Glomerular endothelial cell (primary cell): Measurements from ENCODE around the gene ITGB1BP2. TPM values are rescaled to one million over a fixed set of nuclear protein-coding genes. Genes with fewer than 3 reads are reported as not detected.
"Not testable (repeated sequence)": the region's sequence is repeated elsewhere in the genome, so short reads cannot be mapped to it uniquely, and the experiment has no call there.

Experiments used
- DNase-seq: peaks from one replicate; pipeline ENCODE4 v3.0.0-alpha.2; 2011; ENCODE audit warnings: low read depth, low spot score; ENCODE audit errors: extremely low read depth
- total RNA-seq: library from RNA; depleted of rRNA; stranded (reverse); fragments of >200 nt; gene quantifications from 2 replicates; pipeline ENCODE4 v1.2.3, GENCODE V29; 2015

ITGB1BP2 gene
- total RNA-seq, 1 donor from 2014 or later, result 2.1 TPM

DNA sequence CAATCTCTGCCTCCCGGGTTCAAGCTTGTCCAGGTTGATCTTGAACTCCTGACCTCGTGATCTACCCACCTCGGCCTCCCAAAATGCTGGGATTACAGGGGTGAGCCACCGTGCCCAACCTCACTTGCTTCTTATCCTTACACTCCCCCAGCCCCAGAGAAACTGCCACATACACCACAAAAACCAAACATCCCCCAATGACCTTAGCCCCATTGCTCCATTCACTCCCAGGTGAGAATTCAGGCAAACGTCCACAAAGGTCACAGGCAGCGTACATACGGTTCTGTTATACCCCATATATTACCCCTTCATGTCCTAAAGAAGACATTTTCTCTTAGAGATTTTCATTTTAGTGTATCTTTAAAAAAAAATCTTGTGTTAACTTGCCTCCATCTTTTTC is 1.1 kb upstream of the ITGB1BP2 start:
- DNase-seq, result not testable (repeated sequence)

DNA sequence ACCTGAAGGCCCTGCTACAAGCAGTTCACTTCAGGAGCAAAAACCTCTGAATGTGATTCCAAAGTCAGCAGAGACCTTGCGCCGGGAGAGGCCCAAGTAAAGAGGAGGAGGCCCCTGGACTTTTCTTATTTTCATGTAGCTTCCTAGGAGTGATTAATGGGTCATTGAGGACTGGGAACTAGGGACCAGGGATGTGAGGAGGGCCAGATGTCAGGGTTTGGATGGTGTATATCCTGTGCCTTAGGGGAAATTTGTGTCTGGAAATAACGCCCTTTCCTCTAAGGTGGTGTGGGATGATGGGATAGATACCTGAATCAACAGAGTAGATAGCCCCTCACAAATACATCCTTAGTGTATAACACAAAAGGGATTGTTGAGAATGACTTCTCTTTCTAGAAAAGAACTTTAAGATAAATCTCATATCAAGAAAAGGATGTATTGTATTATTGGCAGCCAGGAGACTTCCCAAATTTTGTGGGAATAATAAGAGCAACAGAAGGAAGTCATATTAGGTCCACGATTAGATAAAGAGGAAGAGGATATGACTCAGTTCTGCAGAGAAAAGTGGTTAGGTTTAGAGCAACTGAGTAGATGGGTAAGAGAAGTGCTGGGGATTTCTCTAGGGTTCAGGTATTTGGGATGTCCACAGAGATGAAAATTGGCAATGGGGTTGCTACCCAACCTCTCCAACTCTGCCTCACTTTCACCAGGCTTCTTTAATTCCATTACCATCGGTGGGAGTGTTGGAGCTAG is 1.1 kb downstream of the ITGB1BP2 start:
- DNase-seq, result no peak

DNA sequence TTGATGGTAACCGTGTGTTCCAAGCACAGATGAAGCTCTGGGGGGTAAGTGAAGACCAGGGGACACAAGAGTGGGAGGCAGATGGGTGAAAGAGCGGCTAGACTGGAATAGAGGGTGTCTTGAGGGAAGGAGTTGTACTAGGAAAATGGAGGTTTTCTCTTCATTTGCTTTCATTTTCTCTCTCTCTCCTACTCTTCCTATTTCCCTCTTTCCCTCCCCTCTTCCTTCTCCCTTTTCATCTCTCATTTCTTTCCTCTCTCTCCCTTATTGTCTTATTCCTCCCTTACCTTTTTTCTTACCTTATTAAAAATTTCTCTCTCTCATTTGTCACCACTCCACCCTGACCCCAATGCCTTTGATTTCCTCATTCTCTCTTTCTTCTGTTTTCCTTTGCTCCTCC is 3.0 kb downstream of the ITGB1BP2 start:
- no peak for DNase-seq

- no peak for DNase-seq
Observed at GRCh38 chrX:71315917-71316316, 14.4 kb downstream of the ITGB1BP2 start.

- DNase-seq, result not testable (repeated sequence)
Observed at GRCh38 chrX:71316959-71317358, 15.4 kb downstream of the ITGB1BP2 start.

DNA sequence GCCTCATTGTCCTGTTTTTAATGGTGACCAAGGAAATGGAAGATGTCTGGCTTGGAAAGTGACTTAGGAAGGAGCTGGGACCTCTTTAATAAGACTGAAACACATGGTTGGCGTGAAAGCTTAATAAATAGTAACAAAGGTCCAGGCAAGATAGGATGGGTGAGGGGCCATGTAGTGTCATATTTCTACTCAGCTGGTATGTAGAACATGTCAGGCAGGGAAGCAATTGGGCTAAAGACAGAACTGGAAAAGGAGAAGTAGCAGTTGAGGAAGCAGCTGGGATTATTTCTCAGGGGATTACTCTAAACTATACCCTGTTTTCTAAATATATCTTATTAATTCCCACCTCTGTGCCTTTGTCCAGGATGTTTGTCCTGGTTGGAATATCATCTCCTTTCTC is 18.6 kb downstream of the ITGB1BP2 start:
- no peak for DNase-seq

DNA sequence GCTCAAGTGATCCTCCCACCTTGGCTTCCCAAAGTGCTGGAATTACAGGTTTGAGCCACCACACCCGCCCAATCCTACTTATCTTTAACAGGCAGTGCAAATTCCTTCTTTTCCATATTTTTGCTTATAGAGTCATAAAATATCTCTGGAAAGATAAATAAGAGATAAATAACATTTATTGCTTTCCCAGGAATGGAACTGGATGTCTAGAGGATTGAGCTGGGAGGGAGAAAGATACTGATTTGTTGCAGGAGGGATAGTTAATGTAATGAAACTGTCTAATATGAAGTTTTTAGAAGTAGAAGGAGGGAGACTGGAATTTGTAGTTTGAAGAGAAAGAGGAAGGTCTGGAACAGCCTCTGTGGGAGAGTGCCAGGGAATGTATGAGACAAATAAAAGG is 20.2 kb downstream of the ITGB1BP2 start:
- no peak for DNase-seq

- DNase-seq, result not testable (repeated sequence)
Observed at GRCh38 chrX:71324452-71324851, 22.9 kb downstream of the ITGB1BP2 start.

- no peak for DNase-seq
Observed at GRCh38 chrX:71326394-71326793, 24.8 kb downstream of the ITGB1BP2 start.

DNA sequence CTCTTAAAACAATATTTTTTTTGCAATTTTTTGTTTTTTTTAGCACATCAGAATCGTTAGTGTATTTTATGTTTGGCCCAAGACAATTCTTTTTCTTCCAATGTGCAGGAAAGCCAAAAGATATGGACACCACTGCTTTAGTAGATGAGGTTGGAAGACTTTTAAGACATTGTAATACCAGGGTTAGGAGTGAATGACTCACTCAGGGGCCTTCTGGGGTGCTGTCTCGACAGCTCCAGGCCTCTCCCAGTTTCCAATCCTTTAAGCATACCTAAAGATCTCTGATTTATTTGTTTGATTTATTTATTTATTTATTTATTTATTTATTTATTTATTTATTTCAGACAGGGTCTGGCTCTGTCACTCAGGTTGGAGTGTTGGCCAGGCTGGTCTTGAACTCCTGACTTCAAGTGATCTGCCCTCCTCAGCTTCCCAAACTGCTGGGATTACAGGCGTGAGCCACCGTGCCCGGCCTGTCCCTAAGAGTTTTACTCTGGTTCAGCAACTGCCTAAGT is 47.7 kb downstream of the ITGB1BP2 start:
- DNase-seq, result not testable (repeated sequence)

GRCh38 chrX:71349867-71350266 is 48.3 kb downstream of the ITGB1BP2 start:
- not testable (repeated sequence) for DNase-seq

DNA sequence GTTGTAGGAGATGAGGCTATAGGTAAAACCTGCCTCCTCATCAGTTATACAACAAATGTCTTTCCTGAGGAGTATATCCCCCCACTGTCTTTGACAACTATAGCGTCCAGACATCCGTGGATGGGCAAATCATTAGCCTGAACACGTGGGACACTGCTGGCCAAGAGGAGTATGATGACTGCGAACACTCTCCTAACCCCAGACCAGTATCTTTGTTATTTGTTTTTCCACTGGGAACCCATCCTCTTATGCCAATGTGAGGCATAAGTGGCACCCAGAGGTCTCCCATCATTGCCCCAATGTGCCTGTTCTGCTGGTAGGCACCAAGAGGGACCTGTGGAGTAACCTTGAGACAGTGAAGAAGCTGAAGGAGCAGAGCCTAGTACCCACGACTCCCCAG is 50.9 kb downstream of the ITGB1BP2 start:
- DNase-seq, result not testable (repeated sequence)

Other genes with a start within 250 kb of the ITGB1BP2 start
- 67.2 and 69.6 TPM in 2 replicates for gene SNX12, start 233.4 kb upstream of the ITGB1BP2 start, total RNA-seq
- gene FOXO4, start 205.9 kb upstream of the ITGB1BP2 start, total RNA-seq, result 6.5 and 10.0 TPM in 2 replicates
- gene CXorf65, start 195.0 kb upstream of the ITGB1BP2 start, total RNA-seq, result not detected in 2 replicates
- gene IL2RG, start 190.2 kb upstream of the ITGB1BP2 start, total RNA-seq, result 0.23 TPM in 1 of 2 replicates, not detected in the other
- 39.7 and 44.0 TPM in 2 replicates for gene MED12, start 183.2 kb upstream of the ITGB1BP2 start, total RNA-seq
- 0.10 and 0.99 TPM in 2 replicates for gene NLGN3, start 156.9 kb upstream of the ITGB1BP2 start, total RNA-seq
- not detected in 2 replicates for gene GJB1, start 78.5 kb upstream of the ITGB1BP2 start, total RNA-seq
- gene ZMYM3, start 47.6 kb upstream of the ITGB1BP2 start, total RNA-seq, result 25.1 and 30.7 TPM in 2 replicates
- 309 and 314 TPM in 2 replicates for gene NONO, start 18.1 kb upstream of the ITGB1BP2 start, total RNA-seq
- 34.8 and 42.4 TPM in 2 replicates for gene TAF1, start 64.6 kb downstream of the ITGB1BP2 start, total RNA-seq
- 50.8 and 79.9 TPM in 2 replicates for gene OGT, start 231.4 kb downstream of the ITGB1BP2 start, total RNA-seq